AG09309 (cell line): ENCODE measurements around the gene PROSER3.

Experiments
- DNase-seq: peaks from one replicate; pipeline ENCODE4 v3.0.0-alpha.2; 2010; ENCODE audit warnings: low read depth
- H3K4me3 ChIP-seq: 2 replicates; pipeline ENCODE4 v1.5.1; 2011; ENCODE audit warnings: mild to moderate bottlenecking, low read depth, low read length, moderate library complexity; ENCODE audit not compliant: control insufficient read depth
- TF ChIP-seq, protein P1 (sequence below): IDR thresholded peaks from 2 replicates; pipeline ENCODE4 v1.5.1; 2011; ENCODE audit warnings: mild to moderate bottlenecking, low read depth, low read length, inconsistent platforms; ENCODE audit not compliant: insufficient read depth, control insufficient read depth; ENCODE audit errors: missing control alignments

The PROSER3 gene

DNA sequence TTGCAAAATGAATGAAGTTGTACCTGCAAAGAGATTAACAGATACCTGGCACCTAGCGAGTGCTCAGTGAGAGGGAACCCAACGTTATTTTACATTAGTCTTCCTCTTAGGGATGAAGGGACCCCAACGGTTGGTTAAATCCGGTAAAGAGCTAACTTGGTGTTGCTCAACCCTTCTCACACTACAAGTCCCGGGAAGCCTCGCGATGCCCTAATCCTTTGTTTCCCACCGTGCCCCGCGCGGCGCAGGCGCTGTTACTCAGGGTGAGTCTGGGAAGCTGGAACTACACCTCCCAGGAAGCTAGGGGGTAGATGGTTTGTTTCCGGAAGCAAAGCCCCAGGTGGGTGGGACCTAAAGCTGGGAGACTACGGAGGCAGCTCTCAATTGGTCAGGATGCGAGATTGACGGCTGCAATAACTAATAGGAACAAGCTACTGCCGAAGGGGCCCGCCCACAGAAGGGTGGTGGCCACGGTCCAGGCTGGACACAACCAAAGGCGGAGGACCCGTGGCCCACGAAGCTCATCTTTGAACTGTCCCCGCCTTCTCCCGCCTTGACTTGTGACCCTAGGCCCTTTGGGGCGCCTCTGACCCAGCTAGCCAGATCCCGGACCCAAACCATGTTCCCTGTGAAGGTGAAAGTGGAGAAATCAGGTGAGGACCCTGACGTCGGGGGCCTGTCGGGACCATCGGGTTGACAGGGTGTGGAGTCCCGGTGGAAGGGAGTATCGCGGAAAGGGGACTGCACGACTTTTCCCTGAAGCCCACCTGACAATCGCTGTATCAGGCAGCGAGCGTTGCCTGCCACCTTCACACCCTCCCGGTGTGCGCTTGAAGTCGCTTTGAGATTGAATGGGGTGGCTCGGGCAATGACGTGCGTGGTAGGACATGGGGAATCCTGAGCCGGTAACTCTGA is 9.6 kb upstream of the PROSER3 start, which contains the start of gene LIN37:
Gene LIN37 (plus strand): TSS at position 471 of the 915 bp plus-strand sequence. CDS start 149 bp downstream, at position 620.
- peak; percentile 98 for DNase-seq
- TF ChIP-seq, protein P1, sequence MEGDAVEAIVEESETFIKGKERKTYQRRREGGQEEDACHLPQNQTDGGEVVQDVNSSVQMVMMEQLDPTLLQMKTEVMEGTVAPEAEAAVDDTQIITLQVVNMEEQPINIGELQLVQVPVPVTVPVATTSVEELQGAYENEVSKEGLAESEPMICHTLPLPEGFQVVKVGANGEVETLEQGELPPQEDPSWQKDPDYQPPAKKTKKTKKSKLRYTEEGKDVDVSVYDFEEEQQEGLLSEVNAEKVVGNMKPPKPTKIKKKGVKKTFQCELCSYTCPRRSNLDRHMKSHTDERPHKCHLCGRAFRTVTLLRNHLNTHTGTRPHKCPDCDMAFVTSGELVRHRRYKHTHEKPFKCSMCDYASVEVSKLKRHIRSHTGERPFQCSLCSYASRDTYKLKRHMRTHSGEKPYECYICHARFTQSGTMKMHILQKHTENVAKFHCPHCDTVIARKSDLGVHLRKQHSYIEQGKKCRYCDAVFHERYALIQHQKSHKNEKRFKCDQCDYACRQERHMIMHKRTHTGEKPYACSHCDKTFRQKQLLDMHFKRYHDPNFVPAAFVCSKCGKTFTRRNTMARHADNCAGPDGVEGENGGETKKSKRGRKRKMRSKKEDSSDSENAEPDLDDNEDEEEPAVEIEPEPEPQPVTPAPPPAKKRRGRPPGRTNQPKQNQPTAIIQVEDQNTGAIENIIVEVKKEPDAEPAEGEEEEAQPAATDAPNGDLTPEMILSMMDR, result no peak
- H3K4me3 ChIP-seq, result peak within 1 kb of the TSS; percentile 76

DNA sequence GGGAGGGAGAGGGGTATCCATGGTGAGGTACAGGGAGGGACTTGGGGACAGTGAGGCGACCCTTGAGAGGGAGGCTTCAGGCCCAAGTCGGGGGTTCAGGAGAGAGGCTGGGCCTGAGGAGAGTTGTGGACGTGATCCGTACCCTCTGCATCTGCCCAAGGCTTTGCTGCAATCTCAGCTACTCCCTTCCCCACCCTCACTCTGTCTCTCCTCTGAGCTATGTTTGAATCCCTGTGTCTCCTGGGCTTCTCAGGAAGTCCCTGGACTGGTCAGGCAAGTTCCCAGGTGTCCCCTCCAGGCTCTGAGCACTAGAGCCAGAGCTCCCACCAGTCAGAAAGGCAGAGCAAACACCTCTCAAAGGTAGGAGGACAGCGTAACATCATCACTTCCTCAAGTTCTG is 7.8 kb upstream of the PROSER3 start:
- H3K4me3 ChIP-seq, result no peak overlapping the region
- no peak for DNase-seq
- TF ChIP-seq, protein P1, result no peak

DNA sequence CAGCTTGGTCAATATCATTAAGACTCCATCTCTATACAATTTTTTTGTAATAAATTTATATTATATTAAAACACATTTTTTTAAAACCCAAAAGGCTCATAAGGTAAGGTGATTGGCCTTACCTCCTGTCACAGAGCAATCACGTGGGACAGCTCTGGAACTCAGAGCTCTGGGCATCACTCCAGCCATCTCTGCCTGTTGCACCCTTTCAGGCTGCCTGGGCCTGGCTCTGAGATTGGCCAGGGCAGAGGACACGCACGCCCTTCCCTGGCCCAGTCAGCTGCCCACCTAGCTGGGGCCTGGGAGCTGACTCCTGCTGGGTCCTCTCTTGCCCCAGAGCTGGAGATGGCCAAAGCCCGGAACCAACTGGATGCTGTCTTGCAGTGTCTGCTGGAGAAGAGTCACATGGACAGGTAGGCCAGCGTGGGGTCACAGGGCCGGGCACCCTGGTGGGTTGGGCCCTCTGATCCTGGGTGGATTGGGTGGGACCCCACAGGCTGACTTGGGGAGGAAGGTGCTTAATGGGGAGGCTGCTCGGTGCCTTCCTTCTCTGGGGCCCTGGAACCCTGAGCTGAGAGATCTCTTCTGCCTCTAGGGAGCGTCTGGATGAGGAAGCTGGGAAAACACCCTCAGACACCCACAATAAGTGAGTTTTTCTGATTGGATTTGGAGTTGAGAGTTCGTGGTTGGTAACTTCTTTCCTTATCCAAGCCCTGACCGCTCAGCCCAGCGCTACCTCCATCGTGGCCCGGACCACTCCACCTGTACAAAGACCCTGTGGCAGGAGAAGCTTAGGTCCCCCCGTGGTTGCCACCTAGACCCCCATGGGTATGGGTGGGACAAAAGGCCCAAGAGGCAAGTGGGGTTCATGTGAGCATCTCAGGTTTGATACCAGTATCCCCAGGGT is 5.9 kb upstream of the PROSER3 start:
- TF ChIP-seq, protein P1, result no peak
- no peak for DNase-seq
- no peak overlapping the region for H3K4me3 ChIP-seq

DNA sequence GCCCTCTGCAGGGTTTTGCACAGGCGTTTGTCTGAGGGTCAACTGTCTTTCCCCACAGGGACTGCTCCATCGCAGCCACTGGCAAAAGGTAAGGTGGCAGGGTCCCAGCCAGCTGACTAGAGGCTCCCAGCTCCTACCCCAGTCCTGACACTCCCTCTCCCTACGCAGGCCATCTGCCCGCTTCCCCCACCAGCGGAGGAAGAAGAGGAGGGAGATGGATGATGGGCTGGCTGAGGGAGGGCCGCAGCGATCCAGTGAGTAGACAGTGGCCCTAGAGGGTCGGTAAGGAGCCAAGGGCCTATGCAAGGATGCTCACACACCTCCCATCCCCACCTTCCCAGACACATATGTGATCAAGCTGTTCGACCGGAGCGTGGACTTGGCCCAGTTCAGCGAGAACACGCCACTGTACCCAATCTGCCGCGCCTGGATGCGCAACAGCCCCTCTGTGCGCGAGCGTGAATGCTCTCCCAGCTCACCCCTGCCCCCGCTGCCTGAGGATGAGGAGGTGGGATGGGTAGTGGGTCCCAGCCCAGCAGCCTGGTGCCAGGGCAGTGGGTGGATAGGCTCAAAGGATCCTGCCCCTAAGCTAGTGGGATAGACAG is 5.1 kb upstream of the PROSER3 start:
- no peak for DNase-seq
- no peak overlapping the region for H3K4me3 ChIP-seq

DNA sequence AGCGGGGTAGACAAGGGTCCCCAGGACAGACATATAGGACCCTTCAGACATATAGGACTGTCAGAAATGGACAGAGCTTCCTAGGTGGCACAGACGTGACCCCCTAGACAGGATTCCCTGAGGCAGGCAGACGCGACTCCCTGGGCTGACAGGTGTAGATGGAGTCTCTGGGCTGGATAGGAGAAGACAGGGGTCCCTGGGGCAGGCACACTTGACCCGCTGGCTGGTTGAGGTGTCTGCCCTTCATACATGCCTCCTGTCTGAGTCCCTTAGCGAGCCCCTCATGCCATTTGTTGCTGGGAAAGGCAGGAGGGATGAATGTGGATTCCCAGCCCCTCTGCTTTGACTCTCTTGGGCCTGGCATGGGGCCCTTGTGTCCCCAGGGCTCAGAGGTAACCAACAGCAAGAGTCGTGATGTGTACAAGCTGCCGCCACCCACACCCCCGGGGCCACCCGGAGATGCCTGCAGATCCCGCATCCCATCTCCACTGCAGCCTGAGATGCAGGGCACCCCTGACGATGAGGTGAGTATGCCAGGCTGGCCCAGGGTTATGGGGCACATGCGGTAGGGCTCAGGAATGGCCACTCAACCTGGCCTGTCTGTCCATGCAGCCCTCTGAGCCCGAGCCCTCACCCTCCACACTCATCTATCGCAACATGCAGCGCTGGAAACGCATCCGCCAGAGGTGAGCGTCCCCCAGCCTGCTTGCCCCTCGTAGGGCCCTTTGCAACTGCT is 4.2 kb upstream of the PROSER3 start:
- H3K4me3 ChIP-seq, result no peak overlapping the region
- TF ChIP-seq, protein P1, result no peak
- DNase-seq, result no peak

More for the DNA sequence above, 5.1 kb upstream of the PROSER3 start:
- TF ChIP-seq, protein P1, result no peak
